Endodermal cell (in vitro differentiated cells): ENCODE measurements around the gene SIM2. TPM values are rescaled to one million over a fixed set of nuclear protein-coding genes. Genes with fewer than 3 reads are reported as not detected.

Experiments
- DNase-seq: peaks from one replicate; pipeline ENCODE4 v3.0.0-alpha.2; 2017
- H3K27ac ChIP-seq: 2 replicates; pipeline ENCODE4 v1.5.1; 2013; ENCODE audit warnings: mild to moderate bottlenecking, low read depth, low read length, moderate library complexity
- H3K27me3 ChIP-seq: 2 replicates; pipeline ENCODE4 v1.6.1; 2013; ENCODE audit warnings: mild to moderate bottlenecking, low read length, moderate library complexity; ENCODE audit not compliant: insufficient read depth, control insufficient read depth, poor library complexity, severe bottlenecking
- H3K36me3 ChIP-seq: 2 replicates; pipeline ENCODE4 v1.7.0; 2013; ENCODE audit warnings: mild to moderate bottlenecking, low read length, moderate library complexity; ENCODE audit not compliant: control insufficient read depth, insufficient read depth
- H3K4me1 ChIP-seq: one replicate; pipeline ENCODE4 v1.7.0; 2013; ENCODE audit warnings: low read length; ENCODE audit not compliant: control insufficient read depth, insufficient read depth
- H3K4me3 ChIP-seq: 2 replicates; pipeline ENCODE4 v1.5.1; 2013; ENCODE audit warnings: mild to moderate bottlenecking, low read length, moderate library complexity
- H3K9ac ChIP-seq: 2 replicates; pipeline ENCODE4 v1.6.1; 2013; ENCODE audit warnings: mild to moderate bottlenecking, low read length, moderate library complexity; ENCODE audit not compliant: poor library complexity, severe bottlenecking; ENCODE audit errors: extremely low read depth
- H3K9me3 ChIP-seq: 2 replicates; pipeline ENCODE4 v1.6.1; 2013; ENCODE audit warnings: mild to moderate bottlenecking, low read length, moderate library complexity; ENCODE audit not compliant: control insufficient read depth
- H3K27ac Mint-ChIP-seq: 2 replicates; pipeline ENCODE4 v1.8.0; 2020; ENCODE audit warnings: mixed read lengths
- H3K27me3 Mint-ChIP-seq: 2 replicates; pipeline ENCODE4 v1.8.0; 2021; ENCODE audit warnings: mild to moderate bottlenecking, mixed read lengths; ENCODE audit not compliant: insufficient read depth
- H3K36me3 Mint-ChIP-seq: 2 replicates; pipeline ENCODE4 v1.8.0; 2020; ENCODE audit warnings: low read depth, mixed read lengths
- H3K4me1 Mint-ChIP-seq: 2 replicates; pipeline ENCODE4 v1.8.0; 2020; ENCODE audit warnings: mixed read lengths
- H3K4me3 Mint-ChIP-seq: 2 replicates; pipeline ENCODE4 v1.8.0; 2020; ENCODE audit warnings: mild to moderate bottlenecking, moderate library complexity, mixed read lengths
- H3K9me3 Mint-ChIP-seq: 2 replicates; pipeline ENCODE4 v1.8.0; 2020; ENCODE audit warnings: mild to moderate bottlenecking, mixed read lengths
- CTCF ChIP-seq: fragments of 200-600 bp; sonication (generic); conservative IDR thresholded peaks from 2 replicates; pipeline ENCODE4 v1.5.0; 2021; ENCODE audit warnings: antibody characterized with exemption, mild to moderate bottlenecking
- WGBS, 2 experiments: methylation state at CpG; one replicate each; pipeline versions ENCODE4 v1.1.5 to v1.1.7; 2013; ENCODE audit warnings: missing lambda C conversion rate in 2 of 2, mixed read lengths in 1 of 2; ENCODE audit not compliant: insufficient coverage in 1 of 2, insufficient read length in 1 of 2; 5-methylcytosine and 5-hydroxymethylcytosine counted together
- total RNA-seq, 2 donors: library from RNA; stranded (reverse); fragmentation: NEBNext Ultra II Directional in 1 of 2; extraction: Animal tissue kit (Norgen Biotek cat#: 25700) in 1 of 2; gene quantifications; 2 replicates in 1 of 2; 3 replicates in 1 of 2; pipeline ENCODE4 v1.2.1, GENCODE V29; 2021

SIM2 gene
- total RNA-seq, 2 donors from 2014 or later, result not detected

GRCh38 chr21:36709030-36709867 lies 10.3 kb downstream of the SIM2 start:
- Histone ChIP-seq H3K27ac (no peak overlapping the region), H3K27me3 (peaks cover 100% of the 10 kb centered on the region), H3K36me3 (no peaks in the 10 kb centered on the region), H3K9me3 (no peaks in the 10 kb centered on the region), H3K4me1 (peaks cover 14% of the 10 kb centered on the region), H3K9ac (no peak overlapping the region), H3K4me3 (no peak overlapping the region)
- Mint-ChIP-seq H3K4me1 (peaks cover 31% of the 10 kb centered on the region), H3K4me3 (peak overlapping the region; percentile 51), H3K36me3 (no peaks in the 10 kb centered on the region), H3K27me3 (peaks cover 100% of the 10 kb centered on the region), H3K27ac (no peak overlapping the region), H3K9me3 (no peaks in the 10 kb centered on the region)
- peak; percentile 72 for DNase-seq
- no peak for TF ChIP-seq CTCF
- 0 to 3% methylated on average over 7 to 55 of the region's 55 CpGs for WGBS, 2 experiments

GRCh38 chr21:36709868-36710728 lies 11.2 kb downstream of the SIM2 start:
- peak overlapping the region; percentile 51 for H3K4me3 Mint-ChIP-seq
- H3K4me1 Mint-ChIP-seq, result peaks cover 29% of the 10 kb centered on the region
- peaks cover 100% of the 10 kb centered on the region for H3K27me3 Mint-ChIP-seq
- no peak overlapping the region for H3K27ac Mint-ChIP-seq
- H3K36me3 Mint-ChIP-seq, result no peaks in the 10 kb centered on the region
- Histone ChIP-seq H3K4me3 (peak overlapping the region; percentile 69), H3K4me1 (peaks cover 9% of the 10 kb centered on the region), H3K27ac (no peak overlapping the region), H3K9me3 (no peaks in the 10 kb centered on the region), H3K27me3 (peaks cover 100% of the 10 kb centered on the region), H3K9ac (no peak overlapping the region), H3K36me3 (no peaks in the 10 kb centered on the region)
- DNase-seq, result peak; percentile 74
- no peak for TF ChIP-seq CTCF
- no peaks in the 10 kb centered on the region for H3K9me3 Mint-ChIP-seq
- 4 to 8% methylated on average over 28 to 37 of the region's 38 CpGs for WGBS, 2 experiments

GRCh38 chr21:36710729-36711048 lies 11.8 kb downstream of the SIM2 start:
- Histone ChIP-seq H3K27ac (no peak overlapping the region), H3K9ac (no peak overlapping the region), H3K36me3 (no peaks in the 10 kb centered on the region), H3K4me3 (peak overlapping the region; percentile 69), H3K4me1 (peaks cover 9% of the 10 kb centered on the region), H3K27me3 (peaks cover 100% of the 10 kb centered on the region), H3K9me3 (no peaks in the 10 kb centered on the region)
- Mint-ChIP-seq H3K4me1 (peaks cover 24% of the 10 kb centered on the region), H3K9me3 (no peaks in the 10 kb centered on the region), H3K27me3 (peaks cover 99% of the 10 kb centered on the region), H3K27ac (no peak overlapping the region), H3K36me3 (no peaks in the 10 kb centered on the region), H3K4me3 (peak overlapping the region; percentile 51)
- DNase-seq, result peak; percentile 65
- peak; percentile 22 for TF ChIP-seq CTCF
- WGBS, 2 experiments, result 4 to 13% methylated on average over 8 to 13 of the region's 13 CpGs
